ENCODE measurements around the gene ZCWPW1.
"Not testable (repeated sequence)": the region's sequence is repeated elsewhere in the genome, so short reads cannot be mapped to it uniquely, and the experiment has no call there.

ZCWPW1 gene

DNA sequence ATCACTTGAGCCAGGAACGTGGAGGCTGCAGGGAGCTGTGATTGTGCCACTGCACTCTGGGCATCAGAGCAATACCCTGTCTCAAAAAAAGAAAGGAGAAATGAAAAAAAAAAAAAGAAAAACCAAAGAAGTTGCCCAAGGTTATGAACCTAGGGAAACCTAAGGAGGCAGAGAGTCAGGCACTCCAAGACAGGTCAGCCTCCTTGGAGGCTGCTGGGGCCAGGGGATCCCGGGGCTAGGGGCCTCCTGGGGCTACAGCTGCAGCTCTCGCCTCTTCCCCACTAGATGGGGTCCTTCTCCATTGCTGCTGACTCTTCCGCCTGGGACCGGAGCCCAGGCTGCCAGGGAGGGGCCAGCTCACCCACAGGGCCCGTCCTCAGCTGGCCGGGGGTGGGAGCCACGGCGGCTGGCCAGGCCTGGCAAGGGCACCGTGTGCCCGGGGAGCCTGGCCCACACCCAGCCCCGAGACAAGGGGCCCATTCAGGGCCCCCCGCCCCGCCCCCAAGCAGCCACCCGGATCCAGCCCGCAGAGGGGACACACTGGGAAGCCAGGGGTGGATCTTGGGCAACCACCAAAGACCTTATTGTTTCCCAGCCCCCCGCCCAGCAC is 37.3 kb upstream of the ZCWPW1 start:
- H3K4me3 ChIP-seq (ENCODE audit: low read depth, low read length) = no peak overlapping the region
- TF ChIP-seq, protein P1, sequence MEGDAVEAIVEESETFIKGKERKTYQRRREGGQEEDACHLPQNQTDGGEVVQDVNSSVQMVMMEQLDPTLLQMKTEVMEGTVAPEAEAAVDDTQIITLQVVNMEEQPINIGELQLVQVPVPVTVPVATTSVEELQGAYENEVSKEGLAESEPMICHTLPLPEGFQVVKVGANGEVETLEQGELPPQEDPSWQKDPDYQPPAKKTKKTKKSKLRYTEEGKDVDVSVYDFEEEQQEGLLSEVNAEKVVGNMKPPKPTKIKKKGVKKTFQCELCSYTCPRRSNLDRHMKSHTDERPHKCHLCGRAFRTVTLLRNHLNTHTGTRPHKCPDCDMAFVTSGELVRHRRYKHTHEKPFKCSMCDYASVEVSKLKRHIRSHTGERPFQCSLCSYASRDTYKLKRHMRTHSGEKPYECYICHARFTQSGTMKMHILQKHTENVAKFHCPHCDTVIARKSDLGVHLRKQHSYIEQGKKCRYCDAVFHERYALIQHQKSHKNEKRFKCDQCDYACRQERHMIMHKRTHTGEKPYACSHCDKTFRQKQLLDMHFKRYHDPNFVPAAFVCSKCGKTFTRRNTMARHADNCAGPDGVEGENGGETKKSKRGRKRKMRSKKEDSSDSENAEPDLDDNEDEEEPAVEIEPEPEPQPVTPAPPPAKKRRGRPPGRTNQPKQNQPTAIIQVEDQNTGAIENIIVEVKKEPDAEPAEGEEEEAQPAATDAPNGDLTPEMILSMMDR (IDR thresholded peaks at IDR 0.05; ENCODE audit: borderline replicate concordance, insufficient read depth, low read depth, low read length) = peak; percentile 27; the same call in 1 of the 2 replicates

- TF ChIP-seq, protein P1 (IDR thresholded peaks at IDR 0.05; ENCODE audit: borderline replicate concordance, insufficient read depth, low read depth, low read length) = no peak
- no peak overlapping the region for H3K4me3 ChIP-seq (ENCODE audit: low read depth, low read length)
These were observed 36.8 kb upstream of the ZCWPW1 start for GRCh38 chr7:100465299-100465698.

DNA sequence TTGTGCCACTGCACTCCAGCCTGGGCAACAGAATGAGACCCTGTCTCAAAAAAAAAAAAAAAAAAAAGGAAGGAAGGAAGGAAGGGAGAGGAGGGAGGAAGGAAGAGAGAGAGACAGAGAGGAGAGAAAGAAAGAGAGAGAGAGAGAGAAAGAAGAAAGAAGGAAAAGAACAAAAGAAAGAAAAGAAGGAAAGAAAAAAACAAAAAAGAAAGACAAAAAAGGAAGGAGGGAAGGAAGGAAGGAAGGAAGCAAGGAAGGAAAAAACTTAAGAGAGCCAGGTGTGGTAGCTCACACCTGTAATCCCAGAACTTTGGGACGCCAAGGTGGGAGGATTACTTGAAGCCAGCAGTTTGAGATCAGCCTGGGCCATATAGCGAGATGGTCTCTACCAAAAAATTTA is 36.3 kb upstream of the ZCWPW1 start:
- TF ChIP-seq, protein P1 (IDR thresholded peaks at IDR 0.05; ENCODE audit: borderline replicate concordance, insufficient read depth, low read depth, low read length) = no peak
- H3K4me3 ChIP-seq (ENCODE audit: low read depth, low read length) = no peak overlapping the region

DNA sequence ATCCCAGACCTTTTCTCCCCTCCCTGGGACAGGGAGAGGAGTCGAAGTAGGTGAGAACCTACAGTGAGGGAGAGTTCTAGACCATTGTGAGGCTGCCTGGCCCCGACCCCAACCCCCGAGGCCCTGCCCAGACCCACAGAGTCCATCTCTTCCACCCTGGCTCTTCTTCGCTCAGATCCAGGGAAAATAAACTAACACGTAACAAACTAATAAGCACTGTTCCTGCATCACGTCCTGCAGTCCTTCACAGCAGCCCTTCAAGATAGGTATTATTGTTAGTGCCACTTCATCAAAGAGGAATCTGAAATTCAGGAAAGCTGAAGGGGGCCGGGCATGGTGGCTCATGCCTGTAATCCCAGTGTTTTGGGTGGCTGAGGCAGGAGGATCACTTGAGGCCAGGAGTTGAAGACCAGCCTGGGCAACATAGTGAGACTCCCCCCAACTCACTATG is 35.7 kb upstream of the ZCWPW1 start, which contains the start of gene SPACDR:
SPACDR (minus strand) TSS at position 51 of the 451 bp plus-strand sequence. CDS start 235 bp downstream, outside the sequence.
- H3K4me3 ChIP-seq (ENCODE audit: low read depth, low read length) = no peak within 1 kb of the TSS
- TF ChIP-seq, protein P1 (IDR thresholded peaks at IDR 0.05; ENCODE audit: borderline replicate concordance, insufficient read depth, low read depth, low read length) = no peak

DNA sequence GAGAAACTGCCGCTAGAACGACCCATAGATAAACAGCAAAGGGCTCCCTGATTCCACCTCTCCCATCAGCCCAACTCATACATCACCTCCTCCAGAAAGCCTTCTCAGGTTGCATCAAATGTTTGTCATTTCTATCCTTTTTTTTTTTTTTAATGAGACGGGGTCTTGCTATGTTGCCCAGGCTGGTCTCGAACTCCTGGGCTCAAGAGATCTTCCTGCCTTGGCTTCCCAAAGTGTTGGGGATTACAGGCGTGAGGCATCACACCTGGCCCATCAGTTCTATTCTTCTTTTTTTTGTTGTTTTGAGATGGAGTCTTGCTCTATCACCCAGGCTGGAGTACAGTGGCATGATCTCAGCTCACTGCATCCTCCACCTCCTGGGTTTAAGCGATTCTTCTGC is 28.5 kb upstream of the ZCWPW1 start:
- H3K4me3 ChIP-seq (ENCODE audit: low read depth, low read length) = no peak overlapping the region
- TF ChIP-seq, protein P1 (IDR thresholded peaks at IDR 0.05; ENCODE audit: borderline replicate concordance, insufficient read depth, low read depth, low read length) = no peak

DNA sequence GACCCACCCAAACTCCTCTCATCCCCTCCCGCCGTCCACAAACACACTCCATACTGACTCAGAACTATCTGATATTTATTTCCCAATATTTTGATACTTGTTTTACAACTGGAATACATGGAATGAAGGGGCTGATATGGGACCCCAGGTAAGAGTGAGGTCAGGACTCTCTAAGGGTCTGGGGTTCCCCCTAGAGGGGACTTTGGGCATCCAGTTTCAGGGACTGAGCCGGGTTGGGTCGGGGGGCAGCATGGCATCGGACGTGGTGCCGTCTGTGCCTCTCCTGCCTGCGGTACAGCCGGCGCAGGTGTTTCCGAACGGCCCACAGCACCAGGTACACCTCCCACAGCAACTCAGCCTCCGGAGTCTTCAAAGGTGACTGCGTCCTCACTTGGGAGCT is 28.1 kb upstream of the ZCWPW1 start:
- TF ChIP-seq, protein P1 (IDR thresholded peaks at IDR 0.05; ENCODE audit: borderline replicate concordance, insufficient read depth, low read depth, low read length) = no peak
- H3K4me3 ChIP-seq (ENCODE audit: low read depth, low read length) = no peak overlapping the region

DNA sequence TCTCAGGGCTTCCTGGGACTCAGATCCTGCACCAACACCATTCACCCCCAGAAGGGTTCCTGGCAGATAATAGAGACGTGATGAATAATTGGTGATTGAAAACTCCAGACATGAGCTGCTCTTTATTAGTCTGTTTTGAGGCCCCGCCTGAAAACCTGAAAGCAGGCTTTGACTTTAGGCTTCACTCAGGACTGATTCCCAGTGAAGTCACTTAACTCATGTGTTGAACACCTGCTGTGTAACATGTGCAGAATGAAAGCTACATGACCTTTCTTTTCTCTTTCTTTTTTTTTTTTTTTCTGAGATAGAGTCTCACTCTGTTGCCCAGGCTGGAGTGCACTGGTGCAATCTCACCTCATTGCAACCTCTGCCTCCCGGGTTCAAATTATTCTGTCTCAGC is 26.7 kb upstream of the ZCWPW1 start:
- H3K4me3 ChIP-seq (ENCODE audit: low read depth, low read length) = no peak overlapping the region
- TF ChIP-seq, protein P1 (IDR thresholded peaks at IDR 0.05; ENCODE audit: borderline replicate concordance, insufficient read depth, low read depth, low read length) = no peak

GRCh38 chr7:100453854-100454253 is 25.4 kb upstream of the ZCWPW1 start:
- H3K4me3 ChIP-seq (ENCODE audit: low read depth, low read length) = not testable (repeated sequence)

Measured in GM12875 (cell line).